HL-60 (cell line): Measurements from ENCODE around the gene PANK4.
"Not testable (repeated sequence)": the region's sequence is repeated elsewhere in the genome, so short reads cannot be mapped to it uniquely, and the experiment has no call there.

Experiments
- DNase-seq, 2 experiments: peaks; one replicate each; pipeline ENCODE4 v3.0.0-alpha.2; 2010 to 2020; ENCODE audit warnings: low read depth in 1 of 2, low spot score in 1 of 2
- H3K27ac ChIP-seq: fragments of 250-450 bp; sonication (Bioruptor Pico); replicated peaks from 2 replicates; pipeline ENCODE4 v1.5.1; 2020; ENCODE audit warnings: mild to moderate bottlenecking, moderate library complexity
- H3K27me3 ChIP-seq: fragments of 250-450 bp; sonication (Bioruptor Pico); 2 replicates; pipeline ENCODE4 v1.5.1; 2021; ENCODE audit warnings: mild to moderate bottlenecking, moderate library complexity; ENCODE audit not compliant: insufficient read depth, poor library complexity, severe bottlenecking
- H3K4me3 ChIP-seq: replicated peaks from 2 replicates; pipeline ENCODE4 v1.5.1; 2011; ENCODE audit warnings: mild to moderate bottlenecking, control low read depth, low read length; ENCODE audit not compliant: insufficient read depth
- CTCF ChIP-seq: IDR thresholded peaks from one replicate; pipeline ENCODE4 v1.5.1; 2011; ENCODE audit warnings: low read length, control low read depth, inconsistent platforms; ENCODE audit not compliant: insufficient read depth
- GABPA ChIP-seq: IDR thresholded peaks from 2 replicates; pipeline ENCODE4 v1.6.1; 2012; ENCODE audit warnings: low read depth
- POLR2AphosphoS5 ChIP-seq: IDR thresholded peaks from 2 replicates; pipeline ENCODE4 v1.6.1; 2012; ENCODE audit warnings: low read depth
- REST ChIP-seq: IDR thresholded peaks from 2 replicates; pipeline ENCODE4 v1.6.1; 2012; ENCODE audit warnings: low read depth; ENCODE audit not compliant: insufficient replicate concordance
- SPI1 ChIP-seq: IDR thresholded peaks from 2 replicates; pipeline ENCODE4 v1.6.1; 2012; ENCODE audit warnings: low read depth, mild to moderate bottlenecking, borderline replicate concordance

PANK4 gene

GRCh38 chr1:2570332-2570731 is 43.9 kb upstream of the PANK4 start:
- Histone ChIP-seq H3K27ac (no peak overlapping the region), H3K27me3 (no peaks in the 10 kb centered on the region), H3K4me3 (no peak overlapping the region)
- peak in 1 of 2 experiments; percentile 38 for DNase-seq
- TF ChIP-seq POLR2AphosphoS5: no peak
- TF ChIP-seq REST: no peak
- TF ChIP-seq CTCF: no peak
- TF ChIP-seq GABPA: no peak
- TF ChIP-seq SPI1: no peak

- H3K27me3 ChIP-seq, DNase-seq, H3K4me3 ChIP-seq, H3K27ac ChIP-seq: not testable (repeated sequence)
Observed at GRCh38 chr1:2569703-2570102, 43.3 kb upstream of the PANK4 start.

- no peaks in the 10 kb centered on the region for H3K27me3 ChIP-seq
- no peak for TF ChIP-seq POLR2AphosphoS5
- TF ChIP-seq REST: no peak
- no peak for TF ChIP-seq CTCF
- TF ChIP-seq GABPA: no peak
- TF ChIP-seq SPI1: no peak
Observed at GRCh38 chr1:2569060-2569459, 42.7 kb upstream of the PANK4 start.

GRCh38 chr1:2568187-2568816 is 41.9 kb upstream of the PANK4 start:
- DNase-seq, H3K27me3 ChIP-seq, H3K27ac ChIP-seq, H3K4me3 ChIP-seq: not testable (repeated sequence)

More at GRCh38 chr1:2569060-2569459, 42.7 kb upstream of the PANK4 start:
- Histone ChIP-seq H3K27ac (no peak overlapping the region), H3K4me3 (no peak overlapping the region)
- DNase-seq: no peak

- DNase-seq: no peak
- Histone ChIP-seq H3K27me3 (no peaks in the 10 kb centered on the region), H3K4me3 (no peak overlapping the region), H3K27ac (no peak overlapping the region)
- TF ChIP-seq GABPA (no peak), CTCF (no peak), POLR2AphosphoS5 (no peak), REST (no peak), SPI1 (no peak)
Observed at GRCh38 chr1:2567083-2567679, 40.8 kb upstream of the PANK4 start.
